Motor neuron (in vitro differentiated cells): ENCODE results near the gene RNGTT. TPM values are rescaled to one million over a fixed set of nuclear protein-coding genes. Genes with fewer than 3 reads are reported as not detected.
"Not testable (repeated sequence)": the region's sequence is repeated elsewhere in the genome, so short reads cannot be mapped to it uniquely, and the experiment has no call there.

Experiments used
- ATAC-seq, 8 experiments: fragments of 200-7000 bp; cut with Tn5 transposase; replicated peaks in 6 of 8; 2 replicates each; pipeline ENCODE4 v1.8.0; 2021; ENCODE audit warnings: mild to moderate bottlenecking in 8 of 8, moderate library complexity in 8 of 8
- H3K27ac ChIP-seq, 2 donors: fragments of 250-450 bp; sonication (Bioruptor Pico); 2 replicates each; pipeline ENCODE4 v1.9.0; 2021; ENCODE audit warnings: antibody characterized with exemption in 2 of 2, mild to moderate bottlenecking in 2 of 2, moderate library complexity in 1 of 2
- H3K4me1 ChIP-seq, 2 donors: fragments of 250-450 bp; sonication (Bioruptor Pico); replicated peaks in 1 of 2; 2 replicates each; pipeline ENCODE4 v1.6.1; 2021; ENCODE audit warnings: antibody characterized with exemption in 2 of 2, mild to moderate bottlenecking in 2 of 2, moderate library complexity in 1 of 2
- H3K4me3 ChIP-seq, 5 donors: fragments of 250-450 bp; sonication (Bioruptor Pico); 2 replicates each; pipeline ENCODE4 v1.9.0; 2021; ENCODE audit warnings: antibody characterized with exemption in 5 of 5, mild to moderate bottlenecking in 5 of 5, moderate library complexity in 4 of 5
- WGBS, 10 experiments: fragments of 450-650 bp; shearing (Covaris generic); methylation state at CpG; one replicate each; pipeline ENCODE4 v1.0.0; 2022; 5-methylcytosine and 5-hydroxymethylcytosine counted together
- in situ Hi-C, 9 experiments: fragments of 400-800 bp; cut with MboI; loops; one replicate each; pipeline ENCODE4 v1.15.0; 2021; ENCODE audit warnings: low sequenced_read_pairs in 9 of 9, low pct_unique_long_range_greater_than_20kb in 2 of 9; ENCODE audit not compliant: unreplicated experiment in 9 of 9
- total RNA-seq, 8 experiments: library from RNA; unstranded; fragments of 300-600 nt; gene quantifications; 2 replicates each; pipeline versions ENCODE4 v1.2.3 to v1.2.4, GENCODE V29; 2022

Gene RNGTT
- total RNA-seq, 8 experiments from 2014 or later = 11.7 to 24.0 (median 18.4) TPM

DNA sequence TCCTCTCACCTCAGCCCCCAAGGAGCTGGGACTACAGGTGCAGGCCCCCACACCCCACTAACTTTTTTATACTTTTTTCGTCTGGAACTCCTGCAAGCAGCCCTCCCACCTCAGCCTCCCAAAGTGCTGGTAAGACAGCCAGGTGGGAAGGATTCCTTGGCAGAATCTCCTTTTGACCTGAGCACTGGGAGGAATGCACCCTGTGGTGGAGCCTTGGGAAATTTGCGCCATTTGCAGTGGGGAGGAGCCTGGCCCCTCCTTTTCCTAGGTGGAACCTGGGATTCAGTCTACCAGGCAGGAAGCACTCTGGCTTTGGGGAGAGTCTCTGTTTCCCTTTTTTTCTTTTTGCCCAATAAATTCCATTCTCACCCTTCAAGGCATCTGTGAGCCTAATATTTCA is 2.3 kb upstream of the RNGTT start:
- WGBS, 10 experiments = 100% methylated on average over 1 to 2 of the region's 2 CpGs; no CpG with 5 or more reads in 5 of the 10 experiments
- no peak overlapping the region for H3K27ac ChIP-seq
- no peak for ATAC-seq
- in situ Hi-C loops = no loop called here
- H3K4me1 ChIP-seq = peaks cover 4 to 8% of the 10 kb centered on the region in 2 donors
- H3K4me3 ChIP-seq = no peak overlapping the region

DNA sequence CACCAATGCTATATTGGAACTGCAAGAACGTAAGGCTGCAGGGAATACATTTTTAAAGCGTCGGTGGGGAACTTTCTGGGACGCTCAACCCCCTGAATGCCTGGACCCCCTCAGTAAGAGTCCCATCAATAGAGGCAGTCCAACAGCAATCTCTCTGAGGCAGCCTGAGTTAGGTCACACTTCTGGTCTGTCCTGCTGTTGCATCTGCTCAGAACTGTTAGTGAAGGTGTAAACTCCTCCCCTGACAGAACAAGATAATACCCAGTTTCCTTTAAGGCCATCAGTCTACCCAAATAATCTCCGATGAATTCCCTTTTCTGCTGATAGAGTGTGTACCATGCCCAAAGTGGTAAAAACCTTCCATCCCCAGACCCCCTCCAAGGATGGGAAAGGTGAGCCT is 1.1 kb upstream of the RNGTT start:
- H3K4me1 ChIP-seq = peaks cover 4 to 8% of the 10 kb centered on the region in 2 donors
- WGBS, 10 experiments = 13 to 65% (median 40%) methylated on average over 2 to 5 of the region's 5 CpGs; no CpG with 5 or more reads in 4 of the 10 experiments
- ATAC-seq = no peak
- H3K27ac ChIP-seq = no peak overlapping the region
- peak overlapping the region in 4 of 5 donors; percentile 56 to 92 (median 62) for H3K4me3 ChIP-seq
- in situ Hi-C loops = no loop called here

DNA sequence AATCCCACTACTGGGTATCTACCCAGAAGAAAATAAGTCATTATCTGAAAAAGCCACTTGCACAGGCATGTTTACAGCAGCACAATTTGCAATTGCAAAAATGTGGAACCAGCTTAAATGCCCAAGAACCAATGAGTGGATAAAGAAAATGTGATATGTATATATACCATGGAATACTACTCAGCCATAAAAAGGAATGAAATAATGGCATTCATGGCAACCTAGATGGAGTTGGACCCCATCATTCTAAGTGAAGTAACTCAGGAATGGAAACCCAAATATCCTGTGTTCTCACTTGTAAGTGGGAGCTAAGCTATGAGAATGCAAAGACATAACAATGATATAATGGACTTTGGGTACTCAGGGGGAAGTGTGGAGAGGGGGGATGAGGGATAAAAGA is 4.6 kb downstream of the RNGTT start:
- ATAC-seq = no peak
- Histone ChIP-seq H3K4me1 (peaks cover 4 to 8% of the 10 kb centered on the region in 2 donors), H3K4me3 (no peak overlapping the region), H3K27ac (no peak overlapping the region)
- in situ Hi-C loops = no loop called here

DNA sequence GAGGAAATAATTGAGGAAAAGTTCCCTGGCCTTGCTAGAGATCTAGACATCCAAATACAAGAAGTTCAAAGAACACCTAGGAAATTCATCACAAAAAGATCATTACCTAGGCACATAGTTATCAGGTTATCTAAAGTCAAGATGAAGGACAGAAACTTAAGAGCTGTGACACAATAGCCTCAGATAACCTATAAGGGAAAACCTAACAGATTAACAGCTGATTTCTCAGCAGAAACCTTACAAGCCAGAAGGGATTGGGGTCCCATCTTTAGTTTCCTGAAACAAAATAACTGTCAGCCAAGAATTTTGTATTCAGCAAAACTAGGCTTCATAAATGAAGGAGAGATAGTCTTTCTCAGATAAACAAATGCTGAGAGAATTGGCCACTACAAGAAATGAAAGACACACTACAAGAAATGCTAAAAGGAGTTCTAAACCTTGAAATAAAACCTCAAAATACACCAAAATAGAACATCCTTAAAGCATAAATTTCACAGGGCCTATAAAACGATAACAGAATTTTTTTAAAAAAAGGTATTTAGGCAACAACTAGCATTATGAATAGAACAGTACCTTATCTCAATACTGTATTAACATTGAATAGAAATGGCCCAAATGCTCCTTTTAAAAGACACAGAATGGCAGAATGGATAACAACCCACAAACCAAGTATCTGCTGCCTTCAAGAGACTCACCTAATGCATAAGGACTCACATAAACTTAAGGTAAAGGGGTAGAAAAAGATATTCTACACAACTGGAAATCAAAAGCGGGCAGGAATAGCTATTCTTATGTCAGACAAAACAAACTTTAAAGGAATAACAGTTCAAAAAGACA is 9.7 kb downstream of the RNGTT start:
- 88 to 100% (median 98%) methylated on average over 1 to 2 of the region's 2 CpGs for WGBS, 10 experiments
- no peaks in the 10 kb centered on the region for H3K4me1 ChIP-seq
- no peak overlapping the region for H3K4me3 ChIP-seq
- in situ Hi-C loops = no loop called here
- ATAC-seq = no peak
- H3K27ac ChIP-seq = no peak overlapping the region

DNA sequence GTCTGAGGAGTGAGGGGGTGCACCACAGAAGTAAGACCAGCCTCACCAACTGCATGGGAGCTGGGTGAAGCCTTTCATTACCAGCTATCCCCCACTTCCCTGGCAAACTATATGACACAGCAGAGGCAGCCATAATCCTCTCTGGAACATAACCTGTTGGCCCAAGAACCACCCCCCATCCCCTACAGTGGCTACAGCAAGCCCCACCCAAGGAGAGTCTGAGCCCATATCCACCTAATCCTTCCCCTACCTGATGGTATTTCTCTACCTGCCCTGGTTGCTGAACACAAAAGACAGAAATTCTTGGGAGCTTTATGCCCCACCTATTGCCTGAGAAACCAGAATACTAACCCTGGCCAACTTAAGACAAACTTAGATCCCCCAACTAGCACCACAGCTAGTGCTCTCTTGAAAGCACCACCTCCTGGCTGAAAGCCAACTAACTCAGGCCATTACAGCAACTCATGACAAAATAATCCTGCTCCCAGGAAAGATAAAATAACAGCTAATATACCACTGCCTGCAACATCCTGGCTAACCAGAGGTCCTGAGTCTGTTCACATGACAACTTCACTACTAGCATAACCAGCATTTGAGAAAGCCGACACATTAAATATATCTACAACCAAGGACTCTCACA is 11.2 kb downstream of the RNGTT start:
- H3K4me1 ChIP-seq = no peaks in the 10 kb centered on the region
- ATAC-seq = no peak
- WGBS, 10 experiments = 100% methylated on average over 1 of the region's 1 CpG; no CpG with 5 or more reads in 9 of the 10 experiments
- H3K27ac ChIP-seq = no peak overlapping the region
- H3K4me3 ChIP-seq = no peak overlapping the region
- in situ Hi-C loops = no loop called here

DNA sequence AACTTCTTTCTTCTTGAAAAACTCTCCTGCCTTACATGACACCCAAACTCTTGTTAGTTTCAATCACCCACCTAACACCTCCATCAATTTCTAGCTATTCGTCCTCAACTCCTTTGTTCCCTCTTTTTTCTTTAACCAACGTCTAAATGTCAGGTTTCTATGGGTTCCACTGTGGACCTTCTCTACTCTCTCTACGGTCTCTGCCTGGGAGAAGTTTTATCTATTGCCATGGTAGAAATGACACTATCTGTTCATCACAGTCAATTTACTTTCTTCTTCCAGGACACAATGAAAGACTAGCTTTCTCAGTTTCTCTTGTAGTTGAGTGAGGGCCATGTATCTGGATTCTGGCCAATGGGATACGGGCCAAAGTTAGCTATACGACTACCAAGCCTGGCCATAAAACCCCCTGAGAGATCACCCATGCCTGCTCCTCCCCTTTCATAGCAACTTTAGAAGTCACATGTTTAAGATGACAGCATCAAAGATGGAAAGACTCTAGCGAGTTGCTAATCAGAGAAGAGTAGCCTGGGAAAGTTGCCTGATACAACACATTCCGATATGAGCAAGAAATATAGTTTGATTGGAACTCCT is 17.9 kb downstream of the RNGTT start:
- no peak overlapping the region for H3K27ac ChIP-seq
- no peaks in the 10 kb centered on the region for H3K4me1 ChIP-seq
- in situ Hi-C loops = no loop called here
- no peak overlapping the region for H3K4me3 ChIP-seq
- ATAC-seq = peak in 1 of 8 experiments; percentile 91
- WGBS, 10 experiments = 70 to 100% (median 94%) methylated on average over 2 to 7 of the region's 7 CpGs

DNA sequence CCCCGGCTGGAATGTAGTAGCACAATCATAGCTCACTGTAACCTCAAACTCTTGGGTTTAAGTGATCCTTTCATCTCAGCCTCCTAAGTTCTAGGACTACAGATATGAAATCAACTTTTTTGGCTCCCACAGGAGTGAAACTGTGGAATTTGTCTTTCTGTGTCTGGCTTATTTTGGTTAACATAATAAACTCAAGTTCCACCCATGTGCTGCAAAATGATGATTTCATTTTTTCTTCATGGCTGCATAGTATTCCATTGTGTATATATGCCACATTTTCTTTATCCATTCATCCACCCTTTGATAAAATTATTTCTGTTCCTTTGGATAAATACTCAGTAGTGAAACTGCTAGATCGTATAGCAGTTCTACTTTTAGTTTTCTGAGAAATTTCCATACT is 29.9 kb downstream of the RNGTT start:
- in situ Hi-C loops = no loop called here
- 90 to 100% (median 100%) methylated on average over 1 to 2 of the region's 2 CpGs for WGBS, 10 experiments
- no peak overlapping the region for H3K27ac ChIP-seq
- H3K4me3 ChIP-seq = no peak overlapping the region
- no peak for ATAC-seq
- H3K4me1 ChIP-seq = no peaks in the 10 kb centered on the region

DNA sequence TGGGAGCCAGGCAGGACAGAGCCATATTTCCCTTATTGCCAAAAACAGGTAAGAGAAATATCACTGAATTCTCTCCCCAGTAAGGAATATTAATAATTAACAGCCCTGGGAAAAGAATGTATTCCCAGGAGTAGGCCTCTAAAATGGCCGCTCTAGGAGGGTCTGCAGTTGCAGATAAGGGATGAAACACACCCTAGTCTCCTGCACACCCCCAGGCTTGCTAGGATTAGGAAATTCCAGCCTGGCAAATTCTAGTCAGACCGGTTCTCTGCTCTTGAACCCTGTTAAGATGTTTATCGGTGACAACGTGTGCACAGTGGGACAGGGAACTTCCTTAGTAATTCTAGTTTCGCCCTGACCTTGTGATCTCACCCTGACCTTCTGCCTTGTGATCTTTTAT is 31.4 kb downstream of the RNGTT start:
- H3K27ac ChIP-seq = not testable (repeated sequence)
- WGBS, 10 experiments = 86 to 100% (median 100%) methylated on average over 1 to 4 of the region's 5 CpGs; no CpG with 5 or more reads in 1 of the 10 experiments

DNA sequence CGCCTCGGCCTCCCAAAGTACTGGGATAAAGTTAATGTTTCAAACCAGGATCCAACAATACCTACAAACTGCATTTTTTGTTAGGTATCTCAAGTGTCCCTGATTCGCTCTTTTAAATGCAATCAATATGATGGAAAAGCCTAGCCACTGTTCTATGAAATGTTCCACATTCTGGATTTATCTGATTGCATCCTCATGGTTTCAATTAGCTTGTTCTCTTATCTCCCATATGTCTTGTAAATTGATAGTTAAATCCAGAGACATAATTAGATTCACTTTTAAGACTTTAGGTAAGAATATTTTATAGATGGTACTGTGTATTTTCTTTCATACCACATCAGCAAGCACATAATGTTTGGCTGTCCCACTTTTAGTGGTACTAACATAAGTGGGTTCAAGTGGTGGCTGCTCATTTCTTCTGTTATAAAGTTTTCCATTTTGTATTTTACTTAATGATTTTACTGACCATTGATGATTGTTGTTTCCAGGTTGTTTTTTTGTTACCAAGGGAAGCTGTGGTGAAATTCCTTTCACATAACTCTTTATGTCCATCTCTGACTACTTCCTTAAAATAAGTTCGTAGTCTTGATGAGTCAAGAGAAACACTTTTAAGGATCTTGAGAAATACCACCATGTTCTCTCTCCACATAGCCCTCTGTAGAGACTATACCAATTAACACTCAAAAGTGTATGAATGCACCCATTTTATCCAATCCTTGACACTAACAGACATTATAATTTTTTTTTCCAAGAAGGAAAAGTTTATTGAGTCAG is 40.5 kb downstream of the RNGTT start:
- 80 to 100% (median 99%) methylated on average over 1 to 4 of the region's 4 CpGs for WGBS, 10 experiments
- no peak for ATAC-seq
- Histone ChIP-seq H3K4me3 (no peak overlapping the region), H3K27ac (no peak overlapping the region), H3K4me1 (no peaks in the 10 kb centered on the region)
- in situ Hi-C loops = no loop called here

More for the DNA sequence above, 31.4 kb downstream of the RNGTT start:
- H3K4me3 ChIP-seq, ATAC-seq, in situ Hi-C loops, H3K4me1 ChIP-seq: not testable (repeated sequence)

DNA sequence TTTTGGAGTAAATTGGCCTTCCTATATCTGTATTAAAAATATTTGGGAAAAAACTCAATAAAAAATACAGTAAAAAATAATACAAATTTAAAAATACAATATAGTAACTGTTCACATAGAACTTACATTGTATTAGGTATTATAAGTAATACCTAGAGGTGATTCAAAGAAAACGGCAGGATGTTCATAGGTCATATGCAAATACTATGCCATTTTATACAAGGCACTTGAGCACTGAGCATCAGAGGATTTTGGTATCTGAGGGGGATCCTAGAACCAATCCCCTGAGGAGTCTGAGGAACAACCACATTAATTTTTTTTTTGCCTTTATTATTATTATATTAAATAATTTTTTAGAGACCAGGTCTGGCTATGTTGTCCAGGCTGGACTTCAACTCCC is 41.7 kb downstream of the RNGTT start:
- in situ Hi-C loops = no loop called here
- Histone ChIP-seq H3K27ac (no peak overlapping the region), H3K4me3 (no peak overlapping the region), H3K4me1 (no peaks in the 10 kb centered on the region)
- ATAC-seq = no peak
- 33 to 100% (median 89%) methylated on average over 1 of the region's 1 CpG; no CpG with 5 or more reads in 3 of the 10 experiments for WGBS, 10 experiments

DNA sequence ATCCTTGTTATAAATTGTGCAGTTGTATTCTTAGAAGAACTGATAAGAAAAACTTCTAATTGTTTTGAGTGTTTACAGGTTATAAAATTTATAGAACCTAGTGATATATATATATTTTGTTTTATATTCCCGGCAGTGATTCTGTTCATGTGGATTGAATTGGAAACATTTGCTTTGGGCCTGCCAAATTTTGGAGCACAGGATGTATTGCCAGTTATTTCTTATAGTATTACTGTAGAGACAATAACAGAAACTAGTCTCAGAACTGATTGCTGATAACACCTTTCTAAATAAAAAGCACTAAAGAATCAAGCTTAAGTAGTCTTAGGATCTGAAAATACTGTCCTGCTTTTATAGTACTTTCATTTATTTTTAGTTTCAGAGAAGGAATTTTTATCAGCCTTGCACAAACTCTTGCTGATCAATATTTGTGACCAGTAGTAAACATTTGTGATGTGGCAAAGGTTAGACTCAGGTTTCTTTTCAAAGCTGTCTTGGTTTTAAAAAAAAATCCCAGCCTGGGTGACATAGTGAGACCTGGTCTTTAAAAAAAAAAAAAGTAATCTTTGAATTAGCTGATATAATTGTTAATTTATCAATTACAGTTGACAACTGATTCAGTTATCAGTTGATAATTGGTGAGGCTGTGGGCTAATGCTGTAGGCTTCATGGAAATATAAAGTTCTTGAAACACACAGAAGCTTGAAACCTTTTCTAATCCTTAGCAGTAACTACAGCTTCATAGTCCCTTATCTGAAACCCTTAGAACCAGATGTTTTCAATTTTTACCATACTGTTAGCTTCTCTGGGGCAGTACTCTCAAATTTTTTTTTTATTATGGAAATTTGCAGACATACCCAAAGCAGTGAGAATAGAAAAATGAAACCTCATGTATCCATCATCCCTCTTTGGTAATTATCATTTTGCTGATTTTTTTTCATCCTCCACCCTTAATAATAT is 42.4 kb downstream of the RNGTT start:
- H3K4me1 ChIP-seq = no peaks in the 10 kb centered on the region
- in situ Hi-C loops = no loop called here
- WGBS, 10 experiments = 0 to 100% (median 85%) methylated on average over 1 of the region's 1 CpG; no CpG with 5 or more reads in 2 of the 10 experiments
- no peak overlapping the region for H3K27ac ChIP-seq
- H3K4me3 ChIP-seq = no peak overlapping the region
- peak in 2 of 8 experiments; percentile 45 to 58 for ATAC-seq

DNA sequence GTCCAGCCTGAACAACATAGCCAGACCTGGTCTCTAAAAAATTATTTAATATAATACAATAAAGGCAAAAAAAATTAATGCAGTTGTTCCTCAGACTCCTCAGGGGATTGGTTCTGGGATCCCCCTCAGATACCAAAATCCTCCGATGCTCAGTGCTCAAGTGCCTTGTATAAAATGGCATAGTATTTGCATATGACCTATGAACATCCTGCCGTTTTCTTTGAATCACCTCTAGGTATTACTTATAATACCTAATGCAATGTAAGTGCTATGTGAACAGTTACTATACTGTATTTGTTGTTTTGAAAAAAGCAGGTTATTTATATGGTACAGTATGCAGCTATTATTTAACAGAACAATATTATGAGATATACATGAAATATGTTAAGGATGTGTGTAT is 43.3 kb downstream of the RNGTT start:
- Histone ChIP-seq H3K4me3 (no peak overlapping the region), H3K27ac (no peak overlapping the region), H3K4me1 (no peaks in the 10 kb centered on the region)
- ATAC-seq = no peak
- in situ Hi-C loops = no loop called here
- 71 to 100% (median 86%) methylated on average over 1 to 2 of the region's 2 CpGs; no CpG with 5 or more reads in 5 of the 10 experiments for WGBS, 10 experiments
